Activated T-cell treated with anti-CD3 and anti-CD28 coated beads, Interleukin-2, amount 50 U/mL, for 24 hours (primary cell): ENCODE measurements around the gene RARRES2.
"Not testable (repeated sequence)": the region's sequence is repeated elsewhere in the genome, so short reads cannot be mapped to it uniquely, and the experiment has no call there.

Experiments
- DNase-seq: peaks from one replicate; pipeline ENCODE4 v3.0.0-alpha.2; 2020
- H3K27ac Mint-ChIP-seq: 2 replicates; pipeline ENCODE4 v1.8.0; 2020; ENCODE audit warnings: mild to moderate bottlenecking, mixed read lengths
- H3K27me3 Mint-ChIP-seq: 2 replicates; pipeline ENCODE4 v1.8.0; 2020; ENCODE audit warnings: mixed read lengths
- H3K36me3 Mint-ChIP-seq: 2 replicates; pipeline ENCODE4 v1.8.0; 2020; ENCODE audit warnings: low read depth, mixed read lengths
- H3K4me1 Mint-ChIP-seq: 2 replicates; pipeline ENCODE4 v1.8.0; 2020; ENCODE audit warnings: low read depth, mixed read lengths
- H3K4me3 Mint-ChIP-seq: 2 replicates; pipeline ENCODE4 v1.8.0; 2020; ENCODE audit warnings: mild to moderate bottlenecking, moderate library complexity, mixed read lengths
- H3K9me3 Mint-ChIP-seq: 2 replicates; pipeline ENCODE4 v1.8.0; 2020; ENCODE audit warnings: mixed read lengths

RARRES2 gene

DNA sequence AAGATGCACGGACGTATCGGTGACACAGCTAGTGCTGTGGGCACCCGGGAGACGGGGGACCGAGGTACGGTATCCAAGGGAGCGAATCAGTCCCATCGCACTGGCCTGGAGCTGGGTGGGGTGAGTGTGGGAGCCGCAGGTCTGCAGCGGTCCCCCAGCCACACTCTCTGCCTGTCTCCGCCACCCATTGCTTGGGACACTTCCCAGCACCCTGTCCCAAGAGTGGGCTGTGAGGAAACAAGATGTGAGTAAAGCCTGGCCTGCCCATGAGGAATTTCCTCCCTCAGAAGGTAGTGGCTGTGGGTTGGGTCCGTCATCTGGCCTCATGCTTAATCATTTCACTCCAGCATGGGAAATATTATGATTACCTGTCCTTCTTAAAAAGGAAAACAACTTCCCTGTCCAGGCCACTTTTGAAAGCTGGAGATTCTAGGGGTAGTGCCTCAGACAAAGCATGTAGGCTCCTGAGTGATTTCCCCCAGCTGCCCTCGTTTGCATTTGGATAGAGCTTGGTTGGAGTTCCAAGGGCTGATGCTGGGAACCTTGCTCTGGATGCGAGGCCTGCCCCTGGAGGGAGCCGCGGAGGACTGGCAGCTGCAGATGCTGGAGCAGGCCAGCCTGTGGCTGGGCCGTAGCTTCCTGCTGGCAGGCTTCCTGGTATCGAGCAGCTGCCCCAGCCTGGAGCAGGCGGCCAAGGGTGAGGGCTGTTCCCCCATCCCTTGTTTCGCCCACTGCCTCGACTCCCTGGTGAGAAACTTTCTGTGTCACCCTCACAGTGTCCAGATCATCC is 11.9 kb downstream of the RARRES2 start:
- H3K4me1 Mint-ChIP-seq, result peaks cover 26% of the 10 kb centered on the region
- H3K9me3 Mint-ChIP-seq, result no peaks in the 10 kb centered on the region
- DNase-seq, result no peak
- peaks cover 85% of the 10 kb centered on the region for H3K36me3 Mint-ChIP-seq
- no peak overlapping the region for H3K4me3 Mint-ChIP-seq
- no peaks in the 10 kb centered on the region for H3K27me3 Mint-ChIP-seq
- no peak overlapping the region for H3K27ac Mint-ChIP-seq

DNA sequence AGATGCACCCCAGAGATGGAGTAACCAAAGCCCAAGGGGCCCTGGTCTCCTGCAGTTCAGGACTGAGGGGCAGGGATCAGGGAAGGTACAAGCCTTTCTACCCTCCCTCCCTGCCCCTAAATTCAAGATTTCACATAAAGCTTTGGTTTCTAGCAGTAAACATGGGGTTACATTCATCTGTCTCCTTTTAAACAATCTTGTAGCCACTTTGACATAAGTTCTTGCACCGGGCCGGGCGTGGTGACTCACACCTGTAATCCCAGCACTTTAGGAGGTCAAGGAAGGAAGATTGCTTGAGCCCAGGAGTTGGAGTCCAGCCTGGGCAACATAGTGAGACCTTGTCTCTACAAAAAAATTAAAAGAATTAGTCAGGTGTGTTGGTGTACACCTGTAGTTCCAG is 14.1 kb downstream of the RARRES2 start:
- peaks cover 41% of the 10 kb centered on the region for H3K4me1 Mint-ChIP-seq
- H3K36me3 Mint-ChIP-seq, result peaks cover 90% of the 10 kb centered on the region
- H3K27me3 Mint-ChIP-seq, result no peaks in the 10 kb centered on the region
- no peaks in the 10 kb centered on the region for H3K9me3 Mint-ChIP-seq
- no peak for DNase-seq
- H3K27ac Mint-ChIP-seq, result peak overlapping the region; percentile 14
- no peak overlapping the region for H3K4me3 Mint-ChIP-seq

DNA sequence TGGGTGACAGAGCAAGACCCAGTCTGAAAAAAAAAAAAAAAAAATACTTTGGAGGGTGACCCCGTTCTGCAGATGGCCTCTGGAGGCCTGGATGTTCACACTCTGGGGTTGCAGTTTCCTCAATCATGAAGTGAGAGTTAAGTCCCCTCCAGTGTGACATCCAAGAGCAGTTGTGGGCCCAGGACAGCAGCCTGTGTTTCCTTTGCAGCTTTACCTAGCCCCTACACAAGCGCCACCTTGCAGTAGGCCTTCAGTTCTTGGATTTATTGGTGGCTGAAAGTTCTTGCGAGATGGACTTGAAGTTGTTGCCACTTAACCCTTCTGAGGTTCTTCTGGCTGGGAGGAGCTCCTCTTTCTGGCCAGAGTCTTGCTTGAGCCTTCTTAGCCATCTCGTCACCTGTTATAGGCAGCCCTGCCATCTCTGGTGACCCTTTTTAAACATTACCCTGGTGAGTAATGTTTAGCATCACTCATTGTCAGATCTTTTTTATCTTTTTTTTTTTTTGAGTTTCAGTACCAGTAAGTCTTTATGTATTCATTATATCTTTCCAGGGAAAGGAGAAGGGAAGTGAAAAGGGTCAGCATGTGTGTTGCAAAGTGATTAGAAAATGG is 14.7 kb downstream of the RARRES2 start:
- H3K36me3 Mint-ChIP-seq, result peaks cover 96% of the 10 kb centered on the region
- H3K4me3 Mint-ChIP-seq, result no peak overlapping the region
- peak overlapping the region; percentile 14 for H3K27ac Mint-ChIP-seq
- H3K27me3 Mint-ChIP-seq, result no peaks in the 10 kb centered on the region
- H3K4me1 Mint-ChIP-seq, result peaks cover 47% of the 10 kb centered on the region
- H3K9me3 Mint-ChIP-seq, result no peaks in the 10 kb centered on the region
- DNase-seq, result no peak

DNA sequence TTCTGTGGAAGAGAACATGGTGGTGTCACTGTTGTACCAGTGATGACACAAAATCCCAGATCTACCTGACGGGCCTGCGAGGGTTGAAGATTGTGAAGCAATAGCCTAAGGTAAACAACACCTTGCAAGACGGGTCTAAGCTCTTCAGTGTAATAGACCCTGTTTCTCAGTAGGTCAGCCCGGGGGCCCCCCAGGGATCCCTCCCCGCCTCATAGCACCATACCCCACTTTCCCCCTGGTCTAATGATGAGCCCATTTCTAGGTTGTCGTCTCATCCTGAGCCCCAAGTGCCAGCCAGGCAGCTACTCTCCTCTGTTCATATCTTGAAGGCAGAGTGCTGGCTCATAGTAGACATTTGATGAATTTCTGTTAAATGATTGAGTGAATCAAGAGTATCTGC is 15.5 kb downstream of the RARRES2 start:
- peaks cover 54% of the 10 kb centered on the region for H3K4me1 Mint-ChIP-seq
- no peaks in the 10 kb centered on the region for H3K9me3 Mint-ChIP-seq
- peaks cover 91% of the 10 kb centered on the region for H3K36me3 Mint-ChIP-seq
- H3K4me3 Mint-ChIP-seq, result no peak overlapping the region
- no peaks in the 10 kb centered on the region for H3K27me3 Mint-ChIP-seq
- no peak overlapping the region for H3K27ac Mint-ChIP-seq
- no peak for DNase-seq

DNA sequence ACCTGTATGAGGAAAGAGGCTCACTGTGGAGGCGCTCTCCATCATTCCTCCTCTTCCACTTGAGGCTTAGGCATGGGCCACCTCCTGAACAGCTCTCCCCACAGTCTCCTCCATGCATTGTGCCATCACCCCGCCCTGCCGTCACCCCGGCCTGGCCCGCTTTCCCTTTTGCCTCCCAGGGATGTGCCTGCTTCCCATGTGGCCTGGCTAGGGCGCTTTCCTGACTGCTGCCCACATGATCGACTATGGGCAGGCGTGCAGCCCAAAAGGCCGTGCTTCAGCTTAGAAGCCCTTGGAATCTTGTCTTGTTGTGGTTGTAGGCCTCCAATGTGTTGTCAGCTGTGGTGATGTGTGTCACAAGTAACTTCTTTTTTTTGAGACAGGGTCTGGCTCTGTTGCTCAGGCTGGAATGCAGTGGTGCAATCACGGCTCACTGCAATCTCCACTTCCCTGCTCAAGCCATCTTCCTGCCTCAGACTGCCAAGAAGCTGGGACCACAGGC is 16.3 kb downstream of the RARRES2 start:
- Mint-ChIP-seq H3K4me1 (peaks cover 61% of the 10 kb centered on the region), H3K27ac (peak overlapping the region; percentile 99), H3K4me3 (peak overlapping the region; percentile 94), H3K9me3 (no peaks in the 10 kb centered on the region), H3K27me3 (no peaks in the 10 kb centered on the region), H3K36me3 (peaks cover 89% of the 10 kb centered on the region)
- no peak for DNase-seq

DNA sequence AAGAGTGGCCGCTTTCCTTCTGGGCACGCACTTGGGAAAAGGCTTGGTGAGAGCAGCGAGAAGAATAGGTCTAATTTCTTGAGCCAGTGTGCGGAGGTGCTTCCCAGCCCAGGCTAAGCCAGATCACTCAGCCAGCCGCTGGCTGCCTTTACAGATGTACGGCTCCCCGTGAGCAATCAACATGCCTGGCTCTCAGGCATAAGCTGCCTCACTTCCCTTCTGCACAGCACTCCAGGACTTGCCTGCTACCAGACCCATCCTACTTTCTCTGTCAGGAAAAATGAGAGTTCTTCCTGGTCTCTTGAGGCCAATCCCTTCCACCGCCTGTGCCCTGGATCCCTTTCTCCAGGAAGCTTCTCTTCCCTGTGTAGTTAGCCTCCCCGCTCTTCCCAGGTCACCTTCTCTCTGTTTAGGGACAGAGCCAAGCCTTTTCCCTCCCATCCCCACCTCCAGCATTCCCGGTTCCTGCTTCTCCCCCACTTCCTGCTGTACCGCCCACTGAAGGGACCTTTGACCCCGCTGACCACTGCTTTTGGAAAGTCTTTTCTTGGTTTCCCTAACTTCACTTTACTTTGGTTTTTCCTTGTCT is 17.0 kb downstream of the RARRES2 start:
- Mint-ChIP-seq H3K9me3 (no peaks in the 10 kb centered on the region), H3K27ac (peak overlapping the region; percentile 99), H3K36me3 (peaks cover 86% of the 10 kb centered on the region), H3K27me3 (no peaks in the 10 kb centered on the region), H3K4me1 (peaks cover 68% of the 10 kb centered on the region), H3K4me3 (peak overlapping the region; percentile 94)
- no peak for DNase-seq

DNA sequence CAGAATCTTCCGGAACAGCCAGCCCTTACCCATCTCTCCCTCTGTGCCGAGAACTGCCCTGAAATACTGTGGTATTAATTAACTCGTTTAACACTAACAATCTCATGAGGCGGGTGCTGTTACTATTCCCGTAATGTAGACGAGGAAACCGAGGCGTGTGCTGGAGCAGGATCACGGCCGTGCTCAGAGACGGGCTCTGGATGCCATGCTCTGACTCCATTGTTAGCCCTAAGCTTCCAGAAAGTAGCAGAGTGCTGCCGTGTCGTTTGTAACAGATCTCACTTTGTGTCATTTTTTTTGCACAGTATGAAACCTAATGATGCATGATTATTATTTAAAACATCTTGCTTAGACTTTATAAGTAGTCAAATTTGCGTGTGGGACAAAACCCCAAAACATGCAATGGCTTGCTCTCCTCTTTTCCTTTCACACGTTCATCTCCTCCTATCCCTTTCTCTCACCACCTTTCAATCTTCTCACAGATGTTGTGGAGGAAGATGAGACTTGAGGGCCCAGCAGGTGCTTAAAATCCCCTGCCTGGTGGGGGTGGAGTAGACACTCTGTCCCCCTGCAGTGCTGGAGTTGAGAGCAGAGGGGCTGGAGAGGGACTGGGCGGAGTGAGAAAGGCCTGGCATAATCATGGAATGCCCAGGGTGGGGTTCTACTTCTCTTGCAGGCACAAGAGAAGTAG is 17.6 kb downstream of the RARRES2 start:
- H3K36me3 Mint-ChIP-seq, result peaks cover 80% of the 10 kb centered on the region
- no peaks in the 10 kb centered on the region for H3K9me3 Mint-ChIP-seq
- H3K4me1 Mint-ChIP-seq, result peaks cover 68% of the 10 kb centered on the region

DNA sequence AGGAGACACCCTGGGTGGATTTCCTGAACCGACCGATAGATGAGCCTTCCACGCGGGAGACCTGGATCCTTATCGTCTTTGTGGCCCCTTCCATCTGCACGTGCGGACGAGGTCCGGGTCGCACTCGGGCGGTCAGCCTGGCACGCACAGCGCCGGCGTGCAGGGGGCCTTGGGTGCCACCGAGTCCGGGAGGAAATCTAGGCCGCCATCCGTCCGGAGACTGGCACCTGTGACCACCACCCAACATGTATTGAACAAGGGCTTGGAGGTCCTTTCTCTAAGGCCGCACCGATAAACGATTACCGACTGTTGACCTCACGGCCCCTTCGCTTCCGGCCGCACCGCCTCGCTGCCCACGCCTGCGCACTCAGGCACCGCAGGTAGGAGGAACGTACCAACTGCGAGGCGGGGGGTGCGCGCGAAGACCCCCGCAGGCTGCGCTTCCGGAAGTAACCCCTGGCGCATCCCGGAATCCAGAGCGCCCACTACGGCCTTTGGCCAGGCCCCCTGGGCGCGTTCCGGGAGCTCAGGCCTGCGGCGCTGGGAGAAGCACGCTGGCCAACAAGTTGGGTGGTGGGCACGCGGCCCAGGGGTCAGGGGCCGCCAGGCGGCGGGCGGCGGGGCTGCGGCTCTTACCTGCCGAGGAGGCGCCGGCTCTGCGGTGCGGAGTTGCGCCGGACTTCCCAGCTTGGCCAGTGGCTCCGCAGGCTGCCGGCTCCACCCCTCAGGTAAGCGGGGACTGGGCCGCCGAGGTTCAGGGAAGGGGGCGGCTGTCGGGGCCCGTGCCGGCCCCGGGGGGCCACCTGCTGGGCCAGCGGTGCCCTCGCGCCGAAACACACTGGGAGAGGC is 18.4 kb downstream of the RARRES2 start, which contains the start of the genes ACTR3C and LRRC61:
Gene ACTR3C (minus strand): TSS at position 713 of the 849 bp plus-strand sequence. CDS start 28,249 bp downstream, outside the sequence.
Gene LRRC61 (plus strand): TSS at position 523 of the 849 bp plus-strand sequence. CDS start 13,507 bp downstream, outside the sequence.
- H3K27ac Mint-ChIP-seq, result peak within 1 kb of the TSS; percentile 99
- H3K4me1 Mint-ChIP-seq, result peaks cover 69% of the 10 kb centered on the region
- peak within 1 kb of the TSS; percentile 94 for H3K4me3 Mint-ChIP-seq
- no peaks in the 10 kb centered on the region for H3K27me3 Mint-ChIP-seq
- peaks cover 79% of the 10 kb centered on the region for H3K36me3 Mint-ChIP-seq
- no peaks in the 10 kb centered on the region for H3K9me3 Mint-ChIP-seq
- DNase-seq, result peak; percentile 82

More for the DNA sequence above, 17.6 kb downstream of the RARRES2 start:
- Mint-ChIP-seq H3K27me3 (no peaks in the 10 kb centered on the region), H3K27ac (peak overlapping the region; percentile 99), H3K4me3 (peak overlapping the region; percentile 94)
- DNase-seq, result no peak

DNA sequence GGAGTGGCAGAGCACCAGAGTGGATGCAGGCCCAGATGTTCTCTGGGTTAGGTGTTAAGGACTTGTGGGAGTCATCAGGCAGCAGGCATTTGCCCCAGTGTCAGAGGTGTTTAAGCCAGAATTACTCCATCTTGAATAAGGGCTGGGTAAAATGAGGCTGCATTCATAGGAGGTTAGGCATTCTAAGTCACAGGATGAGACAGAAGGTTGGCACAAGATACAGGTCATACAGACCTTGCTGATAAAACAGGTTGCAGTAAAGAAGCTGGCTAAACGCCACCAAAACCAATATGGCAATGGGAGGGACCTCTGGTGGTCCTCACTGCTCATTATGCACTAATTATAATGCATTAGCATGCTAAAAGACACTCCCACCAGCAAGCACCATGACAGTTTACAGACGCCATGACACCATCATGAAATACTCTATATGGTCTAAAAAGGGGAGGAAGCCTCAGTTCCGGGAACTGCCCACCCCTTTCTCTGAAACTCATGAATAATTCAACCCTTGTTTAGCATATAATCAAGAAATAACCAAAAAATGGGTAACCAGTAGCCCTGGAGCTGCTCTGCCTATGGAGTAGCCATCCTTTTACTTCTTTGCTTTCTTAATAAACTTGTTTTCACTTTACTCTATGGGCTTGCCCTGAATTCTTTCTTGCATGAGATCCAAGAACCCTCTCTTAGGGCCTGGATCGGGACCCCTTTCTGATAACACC is 19.2 kb downstream of the RARRES2 start:
- peak; percentile 54 for DNase-seq
- Mint-ChIP-seq H3K27ac (peak overlapping the region; percentile 99), H3K27me3 (no peaks in the 10 kb centered on the region), H3K4me1 (peaks cover 71% of the 10 kb centered on the region), H3K4me3 (peak overlapping the region; percentile 94), H3K36me3 (peaks cover 75% of the 10 kb centered on the region), H3K9me3 (no peaks in the 10 kb centered on the region)

DNA sequence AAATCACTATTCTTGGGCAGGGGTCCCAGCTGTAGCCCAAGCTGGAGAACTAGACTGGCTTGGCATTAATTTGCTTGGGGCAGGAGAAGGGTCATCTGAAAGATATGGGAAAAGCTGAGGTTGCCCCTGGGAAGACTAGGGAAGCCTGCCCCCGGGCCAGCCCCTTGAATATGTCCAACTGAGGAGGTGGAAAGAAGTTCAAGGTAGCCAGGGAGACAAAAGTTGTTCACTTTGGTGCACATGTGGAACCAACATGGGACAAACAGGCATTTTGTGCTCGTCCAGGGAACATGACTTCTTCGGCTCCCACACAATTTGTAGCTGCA is 19.7 kb downstream of the RARRES2 start:
- Mint-ChIP-seq H3K4me1 (peaks cover 68% of the 10 kb centered on the region), H3K4me3 (peak overlapping the region; percentile 94), H3K9me3 (no peaks in the 10 kb centered on the region), H3K36me3 (peaks cover 70% of the 10 kb centered on the region), H3K27me3 (no peaks in the 10 kb centered on the region), H3K27ac (peak overlapping the region; percentile 99)
- no peak for DNase-seq

DNA sequence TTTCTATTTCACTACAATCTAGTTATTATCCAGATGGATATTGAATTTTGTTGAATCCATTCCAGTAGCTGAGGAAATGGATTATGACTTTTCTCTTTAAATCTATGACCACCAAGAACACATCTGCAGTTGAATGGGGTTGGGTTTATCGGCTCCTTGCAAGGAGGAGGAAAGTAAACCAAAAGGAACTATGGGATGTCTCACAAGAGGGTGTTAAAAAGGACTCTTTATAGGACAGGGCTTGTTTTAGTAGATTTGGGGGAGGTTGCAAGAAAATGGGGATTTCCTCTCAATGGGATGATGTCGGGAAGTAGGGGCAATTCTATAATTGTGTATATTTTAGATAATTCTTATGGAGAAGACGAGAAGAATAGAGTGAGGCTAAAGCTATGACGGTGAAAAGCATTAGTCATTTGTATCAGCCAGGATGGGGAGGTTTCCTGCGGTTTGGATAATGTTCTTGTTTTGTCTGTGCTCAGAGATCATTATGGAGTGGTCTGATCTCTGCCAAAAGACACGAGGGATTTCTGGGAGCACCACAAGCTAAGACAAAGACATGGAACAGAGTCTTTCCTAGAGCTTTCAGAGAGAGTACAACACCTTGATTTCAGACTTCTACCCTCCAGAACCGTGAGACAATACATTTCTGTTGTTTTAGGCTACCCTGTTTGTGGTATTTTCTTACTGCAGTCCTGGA is 23.5 kb downstream of the RARRES2 start:
- H3K27ac Mint-ChIP-seq, result no peak overlapping the region
- peaks cover 35% of the 10 kb centered on the region for H3K36me3 Mint-ChIP-seq
- no peaks in the 10 kb centered on the region for H3K9me3 Mint-ChIP-seq
- no peak for DNase-seq
- H3K4me3 Mint-ChIP-seq, result no peak overlapping the region
- H3K27me3 Mint-ChIP-seq, result no peaks in the 10 kb centered on the region
- H3K4me1 Mint-ChIP-seq, result peaks cover 39% of the 10 kb centered on the region

DNA sequence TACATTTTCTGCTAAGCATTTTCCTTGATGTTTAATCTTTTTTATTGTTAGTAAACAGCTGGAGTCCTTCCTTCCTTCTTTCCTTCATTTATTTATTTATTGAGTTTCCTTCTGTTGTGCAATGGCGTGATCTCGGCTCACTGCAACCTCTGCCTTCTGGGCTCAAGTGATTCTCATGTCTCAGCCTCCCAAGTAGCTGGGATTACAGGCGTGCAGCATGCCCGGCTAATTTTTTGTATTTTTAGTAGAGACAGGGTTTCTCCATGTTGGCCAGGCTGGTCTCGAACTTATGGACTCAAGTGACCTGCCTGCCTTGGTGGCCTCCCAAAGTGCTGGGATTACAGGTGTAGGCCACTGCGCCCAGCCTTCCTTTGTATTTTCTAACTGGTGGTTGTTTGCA is 24.4 kb downstream of the RARRES2 start:
- H3K4me3 Mint-ChIP-seq, H3K9me3 Mint-ChIP-seq, H3K27me3 Mint-ChIP-seq, H3K27ac Mint-ChIP-seq, DNase-seq: not testable (repeated sequence)
- peaks cover 30% of the 10 kb centered on the region for H3K4me1 Mint-ChIP-seq
- peaks cover 26% of the 10 kb centered on the region for H3K36me3 Mint-ChIP-seq
